Nephron (organoid): ENCODE data around the gene HYAL3.

Experiments
- H3K27ac Mint-ChIP-seq, 3 experiments: 2 replicates each; pipeline ENCODE4 v1.8.0; 2020; ENCODE audit warnings: mixed read lengths in 3 of 3, mild to moderate bottlenecking in 2 of 3, moderate library complexity in 1 of 3
- H3K27me3 Mint-ChIP-seq: 2 replicates; pipeline ENCODE4 v1.8.0; 2021; ENCODE audit warnings: low read depth, mild to moderate bottlenecking, moderate library complexity, mixed read lengths
- H3K36me3 Mint-ChIP-seq: 2 replicates; pipeline ENCODE4 v1.8.0; 2020; ENCODE audit warnings: low read depth, mixed read lengths
- H3K4me1 Mint-ChIP-seq: 2 replicates; pipeline ENCODE4 v1.8.0; 2020; ENCODE audit warnings: mixed read lengths
- H3K4me3 Mint-ChIP-seq, 3 experiments: 2 replicates each; pipeline ENCODE4 v1.8.0; 2020; ENCODE audit warnings: mild to moderate bottlenecking in 3 of 3, mixed read lengths in 3 of 3, moderate library complexity in 2 of 3
- H3K9me3 Mint-ChIP-seq: 2 replicates; pipeline ENCODE4 v1.8.0; 2020; ENCODE audit warnings: mixed read lengths
- TF ChIP-seq, protein P1 (sequence below), 3 experiments: fragments of 200-600 bp; sonication (generic); IDR thresholded peaks; one replicate each; pipeline ENCODE4 v1.5.0; 2021; ENCODE audit warnings: antibody characterized with exemption in 3 of 3; ENCODE audit not compliant: unreplicated experiment in 3 of 3

HYAL3 gene

DNA sequence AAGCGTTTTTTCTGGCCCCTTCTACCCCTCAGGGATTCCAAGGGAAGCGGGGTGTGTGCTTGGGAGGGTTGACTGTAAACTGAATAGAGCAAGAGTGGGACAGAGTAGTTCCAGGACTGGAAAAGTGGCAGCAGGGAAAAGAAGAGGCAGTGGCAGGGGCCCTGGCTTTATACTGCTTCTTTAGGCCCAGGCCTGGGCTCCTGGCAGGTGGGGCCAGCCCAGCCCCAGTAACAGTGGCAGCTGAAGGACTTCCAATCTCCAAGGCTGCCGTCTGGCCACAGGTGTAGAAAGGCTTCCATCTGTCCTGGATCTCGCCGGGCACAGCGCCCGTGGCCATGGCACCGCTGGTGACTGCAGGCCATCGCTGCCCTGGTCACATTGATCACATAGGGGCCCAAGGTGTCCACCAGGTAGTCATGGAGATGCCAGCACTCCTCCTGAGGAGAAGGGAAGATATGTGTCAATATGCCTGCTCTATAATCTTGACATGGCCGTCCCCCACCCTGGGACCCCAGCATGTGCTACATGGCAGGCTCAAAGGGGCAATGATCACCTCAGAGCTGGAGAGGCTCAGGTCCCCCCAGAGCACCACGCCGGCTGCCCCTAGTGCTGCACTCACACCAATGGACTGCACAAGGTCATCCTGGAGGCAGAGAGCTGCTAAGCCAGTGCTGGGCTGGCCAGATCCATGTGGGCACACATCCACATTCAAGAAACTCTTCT, 6.0 kb downstream of the HYAL3 start:
- TF ChIP-seq, protein P1, sequence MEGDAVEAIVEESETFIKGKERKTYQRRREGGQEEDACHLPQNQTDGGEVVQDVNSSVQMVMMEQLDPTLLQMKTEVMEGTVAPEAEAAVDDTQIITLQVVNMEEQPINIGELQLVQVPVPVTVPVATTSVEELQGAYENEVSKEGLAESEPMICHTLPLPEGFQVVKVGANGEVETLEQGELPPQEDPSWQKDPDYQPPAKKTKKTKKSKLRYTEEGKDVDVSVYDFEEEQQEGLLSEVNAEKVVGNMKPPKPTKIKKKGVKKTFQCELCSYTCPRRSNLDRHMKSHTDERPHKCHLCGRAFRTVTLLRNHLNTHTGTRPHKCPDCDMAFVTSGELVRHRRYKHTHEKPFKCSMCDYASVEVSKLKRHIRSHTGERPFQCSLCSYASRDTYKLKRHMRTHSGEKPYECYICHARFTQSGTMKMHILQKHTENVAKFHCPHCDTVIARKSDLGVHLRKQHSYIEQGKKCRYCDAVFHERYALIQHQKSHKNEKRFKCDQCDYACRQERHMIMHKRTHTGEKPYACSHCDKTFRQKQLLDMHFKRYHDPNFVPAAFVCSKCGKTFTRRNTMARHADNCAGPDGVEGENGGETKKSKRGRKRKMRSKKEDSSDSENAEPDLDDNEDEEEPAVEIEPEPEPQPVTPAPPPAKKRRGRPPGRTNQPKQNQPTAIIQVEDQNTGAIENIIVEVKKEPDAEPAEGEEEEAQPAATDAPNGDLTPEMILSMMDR (IDR thresholded peaks at IDR 0.05; ENCODE audit: unreplicated experiment in 3 of 3), result no peak
- H3K4me1 Mint-ChIP-seq, result peaks cover 14% of the 10 kb centered on the region
- peak overlapping the region; percentile 83 to 90 (median 88) for H3K4me3 Mint-ChIP-seq
- no peaks in the 10 kb centered on the region for H3K36me3 Mint-ChIP-seq
- H3K9me3 Mint-ChIP-seq, result no peaks in the 10 kb centered on the region
- H3K27ac Mint-ChIP-seq, result peak overlapping the region; percentile 89 to 97 (median 94)
- H3K27me3 Mint-ChIP-seq, result peaks cover 3% of the 10 kb centered on the region

DNA sequence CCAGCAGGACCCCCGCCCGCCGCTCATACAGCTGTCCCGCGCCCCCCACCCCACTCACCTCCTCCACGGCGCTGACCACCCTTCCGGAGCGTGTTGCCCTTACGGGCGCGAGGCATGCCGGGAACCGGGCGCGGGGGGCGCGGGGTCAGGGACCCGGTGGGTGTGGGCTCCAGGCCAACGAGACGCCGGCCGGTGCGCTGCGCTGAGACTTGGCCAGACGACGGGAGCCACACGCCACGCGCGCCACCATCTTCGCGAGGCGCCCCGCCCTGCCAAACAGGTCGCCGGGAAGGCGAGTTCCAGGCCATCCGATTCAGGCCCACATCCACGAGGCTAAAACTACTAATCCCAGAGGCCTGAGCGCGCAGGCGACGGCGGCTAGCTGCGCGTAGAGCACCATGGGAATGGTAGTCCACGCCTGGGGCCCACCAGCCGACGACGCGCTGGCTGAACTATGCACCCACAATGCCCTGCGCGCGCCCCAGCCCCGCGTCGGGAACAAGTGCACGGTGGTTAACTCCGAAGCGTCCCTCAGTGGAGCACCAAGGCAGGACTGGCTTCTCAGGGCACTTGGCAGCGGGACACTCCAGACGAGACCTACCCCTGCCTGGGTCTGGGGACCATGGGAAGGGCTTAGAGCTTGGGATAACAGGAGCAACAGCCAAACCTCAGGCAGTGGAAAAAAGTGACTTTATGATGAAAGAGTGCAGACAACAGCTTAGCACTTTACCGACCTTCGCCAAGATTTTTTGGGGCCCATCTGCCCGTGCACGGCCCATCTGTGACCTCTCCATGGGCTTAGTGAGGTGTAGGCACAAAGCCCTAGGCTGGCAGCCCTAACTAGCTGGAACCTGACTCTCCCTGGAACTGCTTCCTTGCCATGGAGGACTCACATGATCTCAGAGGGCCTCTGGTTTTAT, 6.8 kb downstream of the HYAL3 start, which contains the start of gene IFRD2:
TSS of gene IFRD2 (minus strand) at position 271 of the 920 bp plus-strand sequence. CDS start at position 116, 155 bp downstream.
- TF ChIP-seq, protein P1 (IDR thresholded peaks at IDR 0.05; ENCODE audit: unreplicated experiment in 3 of 3), result no peak
- no peaks in the 10 kb centered on the region for H3K9me3 Mint-ChIP-seq
- peaks cover 14% of the 10 kb centered on the region for H3K4me1 Mint-ChIP-seq
- peak within 1 kb of the TSS; percentile 83 to 90 (median 89) for H3K4me3 Mint-ChIP-seq
- H3K27ac Mint-ChIP-seq, result peak within 1 kb of the TSS; percentile 89 to 97 (median 94)
- H3K36me3 Mint-ChIP-seq, result no peaks in the 10 kb centered on the region
- H3K27me3 Mint-ChIP-seq, result peaks cover 3% of the 10 kb centered on the region

DNA sequence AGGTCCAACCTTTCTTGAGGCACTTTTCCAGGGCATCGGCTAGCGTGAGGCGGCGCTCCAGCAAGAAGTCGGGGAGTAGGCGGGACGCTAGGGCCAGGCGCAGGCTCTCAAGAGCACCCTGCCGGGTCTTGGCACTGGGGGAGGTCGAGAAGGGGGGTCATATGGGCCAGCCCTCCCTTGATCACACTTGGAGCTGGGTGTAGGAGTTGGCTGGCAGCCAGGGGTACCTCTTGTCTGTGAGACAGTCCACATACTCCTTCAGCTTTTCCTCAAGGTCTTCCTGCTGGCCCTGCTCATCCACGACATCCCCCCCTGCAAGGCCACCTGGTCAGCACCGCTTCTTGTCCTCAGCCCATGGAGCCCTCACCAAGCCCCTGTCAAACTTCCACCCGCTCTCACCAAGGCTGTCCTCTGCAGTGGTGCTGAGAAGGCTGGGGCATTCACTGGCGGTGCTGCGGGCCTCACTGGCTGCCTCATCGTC, 9.0 kb downstream of the HYAL3 start:
- Mint-ChIP-seq H3K4me1 (peaks cover 14% of the 10 kb centered on the region), H3K4me3 (peak overlapping the region; percentile 64 to 83 (median 78)), H3K36me3 (no peaks in the 10 kb centered on the region), H3K27ac (no peak overlapping the region), H3K9me3 (no peaks in the 10 kb centered on the region), H3K27me3 (peaks cover 3% of the 10 kb centered on the region)
- TF ChIP-seq, protein P1 (IDR thresholded peaks at IDR 0.05; ENCODE audit: unreplicated experiment in 3 of 3), result no peak

DNA sequence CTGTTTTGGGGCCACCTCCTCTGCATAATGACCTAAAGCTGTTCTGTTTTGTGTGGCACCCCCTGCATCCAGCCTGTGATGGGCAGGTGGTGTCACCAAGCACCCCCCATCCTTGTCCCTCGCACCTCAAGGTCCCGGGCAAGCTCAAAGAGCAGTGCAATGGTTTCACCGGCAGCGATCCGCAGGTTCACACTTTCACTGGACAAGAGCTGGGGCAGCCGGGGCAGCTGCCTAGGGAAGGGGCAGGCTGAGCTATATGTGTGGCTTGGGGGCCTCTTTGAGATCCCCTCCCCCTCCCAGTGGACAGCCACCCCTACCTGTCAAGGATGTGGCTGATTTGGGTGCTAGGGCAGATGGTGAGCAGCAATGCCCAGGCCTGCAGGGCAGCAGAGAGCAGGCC, 10.1 kb downstream of the HYAL3 start:
- H3K4me1 Mint-ChIP-seq, result peaks cover 14% of the 10 kb centered on the region
- peaks cover 3% of the 10 kb centered on the region for H3K27me3 Mint-ChIP-seq
- H3K4me3 Mint-ChIP-seq, result peak overlapping the region; percentile 64 to 78 (median 65)
- TF ChIP-seq, protein P1 (IDR thresholded peaks at IDR 0.05; ENCODE audit: unreplicated experiment in 3 of 3), result no peak
- no peaks in the 10 kb centered on the region for H3K9me3 Mint-ChIP-seq
- H3K36me3 Mint-ChIP-seq, result no peaks in the 10 kb centered on the region
- H3K27ac Mint-ChIP-seq, result no peak overlapping the region

DNA sequence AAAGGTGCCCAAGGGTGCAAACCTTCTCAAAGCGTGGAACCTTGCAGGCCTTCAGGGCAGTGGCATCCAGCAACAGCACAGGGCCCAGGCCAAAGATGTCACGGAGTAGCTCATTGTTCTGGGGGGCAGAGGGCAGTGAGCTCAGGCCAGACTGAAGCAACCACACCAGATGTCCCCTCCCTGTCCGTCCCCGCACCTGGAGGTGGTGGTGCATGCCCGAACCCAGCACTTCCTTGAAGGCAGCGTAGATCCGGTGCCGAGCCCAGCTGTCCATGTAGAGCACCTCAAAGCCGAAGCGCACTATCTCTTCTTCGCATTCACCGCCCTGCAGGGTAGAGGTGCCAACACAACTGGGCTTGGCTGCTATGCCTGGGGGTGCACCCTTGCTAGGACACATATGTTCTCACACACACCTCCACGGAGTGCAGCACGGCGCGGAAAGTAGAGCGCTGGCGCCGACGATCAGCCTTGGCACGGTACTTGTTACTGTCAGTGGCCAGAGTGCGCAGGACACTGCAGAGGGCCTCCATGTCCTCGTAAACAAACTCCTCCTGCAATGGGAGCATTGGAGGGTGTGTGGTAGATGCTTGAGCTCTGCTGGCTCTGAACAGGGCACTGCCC, 10.7 kb downstream of the HYAL3 start:
- Mint-ChIP-seq H3K9me3 (no peaks in the 10 kb centered on the region), H3K27me3 (peaks cover 3% of the 10 kb centered on the region), H3K4me3 (peak overlapping the region in 2 of 3 experiments; percentile 13 to 78), H3K36me3 (no peaks in the 10 kb centered on the region), H3K4me1 (peaks cover 14% of the 10 kb centered on the region), H3K27ac (no peak overlapping the region)
- TF ChIP-seq, protein P1 (IDR thresholded peaks at IDR 0.05; ENCODE audit: unreplicated experiment in 3 of 3), result no peak
